Left kidney (tissue), 8 donors: Measurements from ENCODE around the gene MYORG. TPM values are rescaled to one million over a fixed set of nuclear protein-coding genes. Genes with fewer than 3 reads are reported as not detected.

Experiments used
- DNase-seq: peaks from one replicate; pipeline ENCODE4 v3.0.0-alpha.2; 2013
- long read RNA-seq, 8 donors: transcript quantifications; one replicate each; lab custom pipeline, GENCODE V29; 2026
- polyA plus RNA-seq: library from polyadenylated mRNA; unstranded; fragments of 120-200 nt; gene quantifications from one replicate; pipeline ENCODE4 v1.2.1, GENCODE V29; 2013; ENCODE audit not compliant: insufficient read length

MYORG gene
- polyA plus RNA-seq: 9.3 TPM
- long read RNA-seq, donor 1, full-length matches to known transcripts: 4 of 4 reads
- long read RNA-seq, donor 1, partial matches to known transcripts: 0 of 4 reads
- long read RNA-seq, donor 1, other reads (novel, unspliced or antisense): 0 of 4 reads
- long read RNA-seq, donor 2, full-length matches to known transcripts: 4 of 4 reads
- long read RNA-seq, donor 2, partial matches to known transcripts: 0 of 4 reads
- long read RNA-seq, donor 2, other reads (novel, unspliced or antisense): 0 of 4 reads
- long read RNA-seq, donor 3, full-length matches to known transcripts: 1 of 1 reads
- long read RNA-seq, donor 3, partial matches to known transcripts: 0 of 1 reads
- long read RNA-seq, donor 3, other reads (novel, unspliced or antisense): 0 of 1 reads
- long read RNA-seq, donor 4: 0 reads
- long read RNA-seq, donor 5, full-length matches to known transcripts: 5 of 5 reads
- long read RNA-seq, donor 5, partial matches to known transcripts: 0 of 5 reads
- long read RNA-seq, donor 5, other reads (novel, unspliced or antisense): 0 of 5 reads
- long read RNA-seq, donor 6, full-length matches to known transcripts: 7 of 7 reads
- long read RNA-seq, donor 6, partial matches to known transcripts: 0 of 7 reads
- long read RNA-seq, donor 6, other reads (novel, unspliced or antisense): 0 of 7 reads
- long read RNA-seq, donor 7, full-length matches to known transcripts: 4 of 4 reads
- long read RNA-seq, donor 7, partial matches to known transcripts: 0 of 4 reads
- long read RNA-seq, donor 7, other reads (novel, unspliced or antisense): 0 of 4 reads
- long read RNA-seq, donor 8: 0 reads

- DNase-seq: peak; percentile 86
Measured at GRCh38 chr9:34376596-34377403, at the start of gene MYORG. TSS of gene MYORG (minus strand) at chr9:34376898. CDS start at chr9:34372943, 3,955 bp downstream.

- no peak for DNase-seq
Measured at GRCh38 chr9:34419716-34420504, 43.2 kb upstream of the MYORG start.

GRCh38 chr9:34417734-34418133 is 41.0 kb upstream of the MYORG start:
- no peak for DNase-seq

GRCh38 chr9:34413231-34413852 is 36.6 kb upstream of the MYORG start:
- DNase-seq: peak; percentile 84

GRCh38 chr9:34412336-34412735 is 35.6 kb upstream of the MYORG start:
- no peak for DNase-seq

GRCh38 chr9:34409154-34409553 is 32.5 kb upstream of the MYORG start:
- no peak for DNase-seq

- DNase-seq: no peak
Measured at GRCh38 chr9:34408173-34408572, 31.5 kb upstream of the MYORG start.

GRCh38 chr9:34406219-34406618 is 29.5 kb upstream of the MYORG start:
- DNase-seq: no peak

- DNase-seq: no peak
Measured at GRCh38 chr9:34405719-34406118, 29.0 kb upstream of the MYORG start.

- peak; percentile 49 for DNase-seq
Measured at GRCh38 chr9:34403554-34404380, 27.1 kb upstream of the MYORG start.

GRCh38 chr9:34400686-34401602 is 24.2 kb upstream of the MYORG start:
- no peak for DNase-seq

- DNase-seq: no peak
Measured at GRCh38 chr9:34400275-34400674, 23.6 kb upstream of the MYORG start.

GRCh38 chr9:34399729-34400128 is 23.0 kb upstream of the MYORG start:
- no peak for DNase-seq

GRCh38 chr9:34398875-34399274 is 22.2 kb upstream of the MYORG start:
- DNase-seq: no peak

GRCh38 chr9:34396276-34397214 is 19.8 kb upstream of the MYORG start:
- no peak for DNase-seq

GRCh38 chr9:34392511-34392910 is 15.8 kb upstream of the MYORG start:
- DNase-seq: no peak

GRCh38 chr9:34387239-34387638 is 10.5 kb upstream of the MYORG start:
- no peak for DNase-seq

- DNase-seq: no peak
Measured at GRCh38 chr9:34386656-34387055, 10.0 kb upstream of the MYORG start.
